SK-N-SH (cell line): Measurements from ENCODE around the gene HAUS3. TPM values are rescaled to one million over a fixed set of nuclear protein-coding genes. Genes with fewer than 3 reads are reported as not detected.

ENCODE experiments used
- CTCF ChIA-PET: fragments of 300-600, 350-600 bp; formaldehyde crosslinking; extraction: SDS; loops from one replicate; lab custom pipeline; 2021; lab: Yijun Ruan, JAX
- POLR2A ChIA-PET: fragments of 350-600 bp; sonication (Branson Sonifier 250); formaldehyde crosslinking; extraction: SDS; loops from one replicate; lab custom pipeline; 2020; ENCODE audit warnings: antibody characterized with exemption, inconsistent platforms; lab: Yijun Ruan, JAX
- DNase-seq: peaks from one replicate; pipeline ENCODE4 v3.0.0; 2012
- H2AFZ ChIP-seq: fragments of 200-600 bp; sonication (generic); 2 replicates; pipeline ENCODE4 v1.8.1; 2016; ENCODE audit warnings: antibody characterized with exemption, mild to moderate bottlenecking, low read depth
- H3F3A ChIP-seq: fragments of 200-600 bp; sonication (generic); replicated peaks from 2 replicates; pipeline ENCODE3; 2016; ENCODE audit warnings: antibody characterized with exemption, mild to moderate bottlenecking; ENCODE audit not compliant: insufficient read depth
- H3K27ac ChIP-seq, 2 experiments: fragments of 200-500 bp in 1 of 2; fragments of 200-600 bp in 1 of 2; sonication (Bioruptor generic) in 1 of 2; sonication (generic), shearing (Covaris generic) in 1 of 2; 2 replicates each; pipeline versions ENCODE4 v1.5.1 to v1.6.1; 2014 to 2016; ENCODE audit warnings: low read depth in 2 of 2, inconsistent platforms in 1 of 2, low read length in 1 of 2, mild to moderate bottlenecking in 1 of 2, mixed read lengths in 1 of 2
- H3K27me3 ChIP-seq: fragments of 200-600 bp; sonication (generic), shearing (Covaris generic); 2 replicates; pipeline ENCODE4 v1.6.1; 2016; ENCODE audit warnings: mixed run types; ENCODE audit not compliant: insufficient read depth
- H3K36me3 ChIP-seq, 2 experiments: fragments of 200-500 bp in 1 of 2; fragments of 200-600 bp in 1 of 2; sonication (Bioruptor generic) in 1 of 2; sonication (generic) in 1 of 2; replicated peaks in 1 of 2; 2 replicates each; pipeline versions ENCODE3 to v1.5.1; 2014 to 2016; ENCODE audit warnings: low read length in 1 of 2, mild to moderate bottlenecking in 1 of 2; ENCODE audit not compliant: insufficient read depth in 2 of 2, control insufficient read depth in 1 of 2
- H3K4me1 ChIP-seq, 2 experiments: fragments of 200-500 bp in 1 of 2; fragments of 200-600 bp in 1 of 2; sonication (Bioruptor generic) in 1 of 2; sonication (generic), shearing (Covaris generic) in 1 of 2; 2 replicates each; pipeline versions ENCODE4 v1.5.1 to v1.6.1; 2014 to 2016; ENCODE audit warnings: low read depth in 1 of 2, low read length in 1 of 2, mixed run types in 1 of 2; ENCODE audit not compliant: insufficient read depth in 2 of 2, control insufficient read depth in 1 of 2
- H3K4me2 ChIP-seq: fragments of 200-600 bp; sonication (generic), shearing (Covaris generic); 2 replicates; pipeline ENCODE4 v1.6.1; 2017; ENCODE audit warnings: mixed run types
- H3K4me3 ChIP-seq, 2 experiments: fragments of 200-500 bp in 1 of 2; fragments of 200-600 bp in 1 of 2; sonication (Bioruptor generic) in 1 of 2; sonication (generic), shearing (Covaris generic) in 1 of 2; 2 replicates each; pipeline versions ENCODE4 v1.5.1 to v1.8.1; 2014 to 2016; ENCODE audit warnings: low read depth in 2 of 2, inconsistent platforms in 1 of 2, low read length in 1 of 2, mild to moderate bottlenecking in 1 of 2, mixed read lengths in 1 of 2, moderate library complexity in 1 of 2
- H3K79me2 ChIP-seq: fragments of 200-600 bp; sonication (generic); 2 replicates; pipeline ENCODE4 v1.8.1; 2017; ENCODE audit warnings: mild to moderate bottlenecking; ENCODE audit not compliant: insufficient read depth
- H3K9ac ChIP-seq: fragments of 200-600 bp; sonication (generic); 2 replicates; pipeline ENCODE4 v1.6.1; 2017; ENCODE audit warnings: mixed run types
- H3K9me2 ChIP-seq: fragments of 200-600 bp; sonication (generic); 2 replicates; pipeline ENCODE4 v1.6.1; 2017; ENCODE audit warnings: mixed run types
- H3K9me3 ChIP-seq: fragments of 200-600 bp; sonication (generic); 2 replicates; pipeline ENCODE4 v1.6.1; 2017; ENCODE audit warnings: mixed run types, mild to moderate bottlenecking, moderate library complexity
- H4K20me1 ChIP-seq: fragments of 200-600 bp; sonication (generic); 2 replicates; pipeline ENCODE4 v1.6.1; 2017; ENCODE audit warnings: mild to moderate bottlenecking, mixed run types; ENCODE audit not compliant: insufficient read depth
- CTCF ChIP-seq: fragments of 200-600 bp; sonication (generic); IDR thresholded peaks from 2 replicates; pipeline ENCODE4 v1.6.1; 2017; ENCODE audit warnings: antibody characterized with exemption, mild to moderate bottlenecking, moderate library complexity
- FOSL2 ChIP-seq: IDR thresholded peaks from 2 replicates; pipeline ENCODE4 v1.4.0; 2012; ENCODE audit warnings: low read depth, mild to moderate bottlenecking, moderate library complexity, borderline replicate concordance
- GABPA ChIP-seq: IDR thresholded peaks from 2 replicates; pipeline ENCODE4 v1.4.0; 2012; ENCODE audit warnings: low read depth, mild to moderate bottlenecking
- GATA2 ChIP-seq: sonication (generic); formaldehyde crosslinking; IDR thresholded peaks from 2 replicates; pipeline ENCODE4 v1.5.0; 2020; ENCODE audit warnings: mild to moderate bottlenecking, missing genetic modification reagents
- MXI1 ChIP-seq: IDR thresholded peaks from 2 replicates; pipeline ENCODE4 v1.6.1; 2012; ENCODE audit warnings: mild to moderate bottlenecking, low read depth, low read length, improper control_type of control experiment
- NFIC ChIP-seq: IDR thresholded peaks from 2 replicates; pipeline ENCODE4 v1.4.0; 2012; ENCODE audit warnings: borderline replicate concordance
- RAD21 ChIP-seq: IDR thresholded peaks from 2 replicates; pipeline ENCODE4 v1.6.1; 2012; ENCODE audit warnings: mild to moderate bottlenecking, low read length
- RCOR1 ChIP-seq: fragments of 150-350 bp; IDR thresholded peaks from 2 replicates; pipeline ENCODE4 v1.6.1; 2017; ENCODE audit warnings: antibody characterized with exemption, low read length
- REST ChIP-seq: IDR thresholded peaks from 2 replicates; pipeline ENCODE4 v1.6.1; 2012; ENCODE audit warnings: mild to moderate bottlenecking, low read depth, low read length, moderate library complexity
- SIN3A ChIP-seq: IDR thresholded peaks from 2 replicates; pipeline ENCODE4 v1.6.1; 2012; ENCODE audit warnings: low read depth, mild to moderate bottlenecking, low read length, moderate library complexity, borderline replicate concordance
- SMC3 ChIP-seq: IDR thresholded peaks from 2 replicates; pipeline ENCODE4 v1.6.1; 2012; ENCODE audit warnings: low read depth, low read length, improper control_type of control experiment
- TAF1 ChIP-seq: IDR thresholded peaks from 2 replicates; pipeline ENCODE4 v1.6.1; 2012; ENCODE audit warnings: low read depth, mild to moderate bottlenecking, low read length, moderate library complexity, borderline replicate concordance
- TCF12 ChIP-seq: IDR thresholded peaks from 2 replicates; pipeline ENCODE4 v1.4.0; 2012
- USF1 ChIP-seq: IDR thresholded peaks from 2 replicates; pipeline ENCODE4 v1.4.0; 2012; ENCODE audit warnings: low read depth, borderline replicate concordance
- WGBS: methylation state at CpG from one replicate; pipeline ENCODE4 v1.1.6; 2017; ENCODE audit warnings: low lambda C conversion rate; 5-methylcytosine and 5-hydroxymethylcytosine counted together
- polyA plus RNA-seq, 3 experiments: library from polyadenylated mRNA; depleted of rRNA; stranded (reverse); fragments of >200 nt; gene quantifications; 2 replicates each; pipeline ENCODE4 v1.2.3, GENCODE V29; 2012
- TF ChIP-seq, protein P1 (sequence below): IDR thresholded peaks from 2 replicates; pipeline ENCODE4 v1.4.0; 2012; ENCODE audit warnings: low read depth, borderline replicate concordance

HAUS3 gene
- polyA plus RNA-seq, 1 of the 3 experiments (the other 2 are of a cell fraction): 6.3 TPM

DNA sequence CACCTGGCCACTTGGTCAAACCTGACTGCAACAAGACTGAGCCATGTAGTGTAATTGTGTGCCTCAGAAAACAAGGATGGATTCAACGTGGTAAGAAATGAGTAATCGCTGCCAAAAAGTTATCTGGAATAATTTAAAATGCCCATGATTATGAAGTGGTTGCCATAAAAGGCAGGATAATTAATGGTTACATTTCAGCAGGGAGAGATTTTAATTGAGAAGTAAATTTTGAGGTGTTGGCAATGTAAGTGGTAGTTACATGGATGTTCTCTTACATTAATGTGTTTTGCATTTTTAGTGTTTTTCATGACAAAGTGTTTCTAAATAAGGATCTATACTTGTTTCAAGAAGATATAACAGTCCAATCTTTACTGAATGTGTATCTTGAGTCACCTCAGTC lies 15.7 kb downstream of the HAUS3 start:
- H3K9me2 ChIP-seq: no peaks in the 10 kb centered on the region
- POLR2A ChIA-PET: no interaction called here
- no peak overlapping the region for H3K9ac ChIP-seq
- CTCF ChIA-PET: interaction anchor here (1.1 to 2.5 kb wide), 2 partner anchors 9 to 12 kb away, joined by 3 to 7 read pairs; no protein-coding TSS in a partner anchor
- no peak overlapping the region for H3K4me3 ChIP-seq
- H3F3A ChIP-seq: no peaks in the 10 kb centered on the region
- H3K4me1 ChIP-seq: no peaks in the 10 kb centered on the region
- TF ChIP-seq SMC3: no peak
- no peak for TF ChIP-seq NFIC
- no peak for TF ChIP-seq SIN3A
- TF ChIP-seq FOSL2: no peak
- TF ChIP-seq MXI1: no peak
- TF ChIP-seq GATA2 (CRISPR knock-in tag): no peak
- TF ChIP-seq TCF12: no peak
- TF ChIP-seq, protein P1, sequence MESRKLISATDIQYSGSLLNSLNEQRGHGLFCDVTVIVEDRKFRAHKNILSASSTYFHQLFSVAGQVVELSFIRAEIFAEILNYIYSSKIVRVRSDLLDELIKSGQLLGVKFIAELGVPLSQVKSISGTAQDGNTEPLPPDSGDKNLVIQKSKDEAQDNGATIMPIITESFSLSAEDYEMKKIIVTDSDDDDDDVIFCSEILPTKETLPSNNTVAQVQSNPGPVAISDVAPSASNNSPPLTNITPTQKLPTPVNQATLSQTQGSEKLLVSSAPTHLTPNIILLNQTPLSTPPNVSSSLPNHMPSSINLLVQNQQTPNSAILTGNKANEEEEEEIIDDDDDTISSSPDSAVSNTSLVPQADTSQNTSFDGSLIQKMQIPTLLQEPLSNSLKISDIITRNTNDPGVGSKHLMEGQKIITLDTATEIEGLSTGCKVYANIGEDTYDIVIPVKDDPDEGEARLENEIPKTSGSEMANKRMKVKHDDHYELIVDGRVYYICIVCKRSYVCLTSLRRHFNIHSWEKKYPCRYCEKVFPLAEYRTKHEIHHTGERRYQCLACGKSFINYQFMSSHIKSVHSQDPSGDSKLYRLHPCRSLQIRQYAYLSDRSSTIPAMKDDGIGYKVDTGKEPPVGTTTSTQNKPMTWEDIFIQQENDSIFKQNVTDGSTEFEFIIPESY: no peak
- TF ChIP-seq RCOR1: no peak
- no peak for TF ChIP-seq CTCF
- TF ChIP-seq REST: no peak
- TF ChIP-seq TAF1: no peak
- TF ChIP-seq RAD21: no peak
- no peak for TF ChIP-seq GABPA
- TF ChIP-seq USF1: no peak
- no peaks in the 10 kb centered on the region for H3K9me3 ChIP-seq
- H4K20me1 ChIP-seq: no peaks in the 10 kb centered on the region
- H3K79me2 ChIP-seq: no peaks in the 10 kb centered on the region
- 84% methylated on average over 2 of the region's 2 CpGs for WGBS
- H3K27ac ChIP-seq: no peak overlapping the region
- no peak overlapping the region for H3K4me2 ChIP-seq
- H3K36me3 ChIP-seq: peaks cover 7 to 11% of the 10 kb centered on the region in 2 experiments
- H2AFZ ChIP-seq: no peak overlapping the region
- no peaks in the 10 kb centered on the region for H3K27me3 ChIP-seq
- DNase-seq: no peak
